HFF-Myc (cell line): ENCODE measurements around the gene OGFR.
A peak's percentile ranks its signal among the peaks of the same experiment; 100 is the strongest.

Source experiments
- DNase-seq: peaks from one replicate; pipeline ENCODE4 v3.0.0-alpha.2; 2011; ENCODE audit warnings: low read depth; ENCODE audit errors: extremely low read depth
- H3K4me3 ChIP-seq: replicated peaks from 2 replicates; pipeline ENCODE4 v1.5.1; 2011; ENCODE audit warnings: low read depth, mild to moderate bottlenecking, control low read depth, low read length
- CTCF ChIP-seq: IDR thresholded peaks from 2 replicates; pipeline ENCODE4 v1.5.1; 2012; ENCODE audit warnings: mild to moderate bottlenecking, low read depth, low read length, control low read depth; ENCODE audit errors: missing control alignments

The OGFR gene

GRCh38 chr20:62858058-62858830 is 53.6 kb downstream of the OGFR start:
- H3K4me3 ChIP-seq: no peak overlapping the region
- TF ChIP-seq CTCF: no peak
- DNase-seq: no peak

GRCh38 chr20:62859721-62860120 is 55.1 kb downstream of the OGFR start:
- no peak for TF ChIP-seq CTCF
- no peak for DNase-seq
- peak overlapping the region; percentile 67 for H3K4me3 ChIP-seq

GRCh38 chr20:62860391-62860923 is 55.8 kb downstream of the OGFR start:
- DNase-seq: no peak
- peak overlapping the region; percentile 67 for H3K4me3 ChIP-seq
- TF ChIP-seq CTCF: peak; percentile 9

GRCh38 chr20:62860924-62861691 is 56.5 kb downstream of the OGFR start:
- no peak for TF ChIP-seq CTCF
- H3K4me3 ChIP-seq: peak overlapping the region; percentile 67
- DNase-seq: no peak

- H3K4me3 ChIP-seq: peak within 1 kb of the TSS; percentile 67
- DNase-seq: peak; percentile 59
- no peak for TF ChIP-seq CTCF
Observed at GRCh38 chr20:62861726-62862336, 57.2 kb downstream of the OGFR start, which contains the start of gene TCFL5. TCFL5 (minus strand) TSS chr20:62861822; CDS start chr20:62861670, 152 bp downstream.
